ENCODE measurements around the gene CHAF1B.

DNA sequence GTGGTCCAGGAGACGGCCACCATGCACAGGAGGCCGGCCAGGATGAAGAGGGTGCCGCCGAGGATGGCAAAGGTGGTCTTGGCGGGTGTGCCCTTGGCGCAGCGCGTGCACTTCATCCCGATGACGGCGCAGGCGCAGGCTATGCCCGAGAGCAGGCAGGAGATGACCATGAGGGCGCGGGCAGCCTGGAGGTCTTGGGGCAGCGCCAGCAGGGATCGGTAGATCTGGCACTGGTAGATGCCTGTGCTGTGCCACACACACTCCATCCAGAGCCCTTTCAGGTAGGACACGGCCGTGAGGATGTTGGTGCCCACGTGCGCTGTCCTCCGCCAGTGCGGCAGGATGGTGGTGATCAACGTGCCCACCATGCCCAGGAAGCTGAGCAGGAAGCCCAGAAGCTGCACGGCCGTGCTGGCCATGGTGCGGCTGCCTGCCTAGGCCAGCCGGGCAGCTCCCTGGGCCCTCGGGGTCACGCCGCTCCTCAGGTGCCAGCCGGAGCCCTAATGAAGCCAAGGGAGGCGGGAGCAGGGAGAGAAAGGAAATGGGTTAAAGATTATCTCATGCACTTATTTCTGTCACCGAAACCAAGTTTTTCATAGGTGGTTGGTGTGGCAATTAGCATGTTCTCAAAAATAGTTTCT, 76.2 kb downstream of the CHAF1B start:
- peak in 2 of 3 donors; percentile 55 to 62 for TF ChIP-seq POLR2A (IDR thresholded peaks at IDR 0.05)
- TF ChIP-seq, protein P1, sequence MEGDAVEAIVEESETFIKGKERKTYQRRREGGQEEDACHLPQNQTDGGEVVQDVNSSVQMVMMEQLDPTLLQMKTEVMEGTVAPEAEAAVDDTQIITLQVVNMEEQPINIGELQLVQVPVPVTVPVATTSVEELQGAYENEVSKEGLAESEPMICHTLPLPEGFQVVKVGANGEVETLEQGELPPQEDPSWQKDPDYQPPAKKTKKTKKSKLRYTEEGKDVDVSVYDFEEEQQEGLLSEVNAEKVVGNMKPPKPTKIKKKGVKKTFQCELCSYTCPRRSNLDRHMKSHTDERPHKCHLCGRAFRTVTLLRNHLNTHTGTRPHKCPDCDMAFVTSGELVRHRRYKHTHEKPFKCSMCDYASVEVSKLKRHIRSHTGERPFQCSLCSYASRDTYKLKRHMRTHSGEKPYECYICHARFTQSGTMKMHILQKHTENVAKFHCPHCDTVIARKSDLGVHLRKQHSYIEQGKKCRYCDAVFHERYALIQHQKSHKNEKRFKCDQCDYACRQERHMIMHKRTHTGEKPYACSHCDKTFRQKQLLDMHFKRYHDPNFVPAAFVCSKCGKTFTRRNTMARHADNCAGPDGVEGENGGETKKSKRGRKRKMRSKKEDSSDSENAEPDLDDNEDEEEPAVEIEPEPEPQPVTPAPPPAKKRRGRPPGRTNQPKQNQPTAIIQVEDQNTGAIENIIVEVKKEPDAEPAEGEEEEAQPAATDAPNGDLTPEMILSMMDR (IDR thresholded peaks at IDR 0.05): no peak

Measured in body of pancreas (tissue), 4 donors.